Astrocyte of the cerebellum (primary cell): ENCODE results near the gene NR2F1-AS1.

Experiments used
- DNase-seq: peaks from one replicate; pipeline ENCODE4 v3.0.0-alpha.2; 2011; ENCODE audit warnings: low read depth
- H3K4me3 ChIP-seq: 2 replicates; pipeline ENCODE4 v1.5.1; 2011; ENCODE audit warnings: mild to moderate bottlenecking, low read depth, low read length, moderate library complexity
- CTCF ChIP-seq: IDR thresholded peaks from 2 replicates; pipeline ENCODE4 v1.5.1; 2012; ENCODE audit warnings: low read length, low read depth, moderate library complexity, mild to moderate bottlenecking; ENCODE audit errors: missing control alignments
- in situ Hi-C: cut with HindIII; loops from 2 replicates; pipeline ENCODE4 v1.10.0; 2017; ENCODE audit warnings: low sequenced_read_pairs

Gene NR2F1-AS1

DNA sequence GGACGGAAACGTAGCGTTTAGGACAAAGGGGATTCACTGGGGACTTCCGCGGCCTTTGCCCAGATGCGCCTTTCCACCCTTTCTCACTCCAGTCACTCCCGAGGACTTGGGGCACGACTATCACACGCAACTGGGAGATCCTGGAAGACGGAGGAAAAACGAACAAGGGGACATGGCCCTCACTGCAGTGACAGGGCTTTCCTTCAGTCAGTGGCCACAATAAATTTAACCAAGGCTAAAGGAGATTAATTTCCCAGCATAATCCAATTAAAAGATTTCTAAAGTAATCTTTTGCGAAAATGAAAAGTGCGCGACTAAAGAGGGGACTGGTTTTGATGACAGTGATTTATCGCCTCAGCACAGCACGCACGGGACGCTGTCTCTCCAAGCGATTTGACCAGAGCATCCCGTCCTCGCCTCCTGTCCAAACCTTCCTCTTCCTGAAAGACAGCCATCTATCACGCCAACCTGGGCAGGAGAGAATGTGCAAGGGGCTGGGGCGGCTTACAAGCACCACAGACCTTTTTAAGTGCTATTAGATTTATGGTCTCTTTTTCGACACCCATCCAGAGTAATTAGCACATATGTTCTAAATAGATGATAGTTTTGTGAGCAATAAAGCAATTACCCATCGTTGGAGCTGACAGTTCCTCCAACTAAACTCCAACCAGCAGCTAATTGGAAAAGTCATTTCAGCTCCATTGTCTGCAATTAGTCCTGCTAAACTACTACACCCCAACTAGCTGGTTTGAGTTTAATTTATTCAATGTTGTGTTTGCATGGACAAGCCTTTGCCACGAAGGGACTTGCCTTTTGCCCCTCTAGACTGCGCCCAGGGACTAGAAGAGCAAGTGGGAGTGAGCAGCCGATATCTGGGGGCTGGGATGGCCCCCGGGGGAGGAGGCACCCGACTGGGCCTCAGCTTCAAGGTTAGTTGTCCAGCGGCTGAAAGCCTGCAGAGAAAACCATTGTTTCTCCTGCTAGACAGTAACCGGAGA is 7.4 kb downstream of the NR2F1-AS1 start:
- in situ Hi-C loops: no loop called here
- TF ChIP-seq CTCF: no peak
- no peak for DNase-seq
- peak overlapping the region; percentile 18 for H3K4me3 ChIP-seq

GRCh38 chr5:93572608-93573353 is 8.2 kb downstream of the NR2F1-AS1 start:
- no peak for DNase-seq
- in situ Hi-C loops: no loop called here
- H3K4me3 ChIP-seq: peak overlapping the region; percentile 18
- no peak for TF ChIP-seq CTCF

GRCh38 chr5:93572101-93572607 is 8.9 kb downstream of the NR2F1-AS1 start:
- no peak for TF ChIP-seq CTCF
- no peak for DNase-seq
- H3K4me3 ChIP-seq: peak overlapping the region; percentile 18
- in situ Hi-C loops: no loop called here

DNA sequence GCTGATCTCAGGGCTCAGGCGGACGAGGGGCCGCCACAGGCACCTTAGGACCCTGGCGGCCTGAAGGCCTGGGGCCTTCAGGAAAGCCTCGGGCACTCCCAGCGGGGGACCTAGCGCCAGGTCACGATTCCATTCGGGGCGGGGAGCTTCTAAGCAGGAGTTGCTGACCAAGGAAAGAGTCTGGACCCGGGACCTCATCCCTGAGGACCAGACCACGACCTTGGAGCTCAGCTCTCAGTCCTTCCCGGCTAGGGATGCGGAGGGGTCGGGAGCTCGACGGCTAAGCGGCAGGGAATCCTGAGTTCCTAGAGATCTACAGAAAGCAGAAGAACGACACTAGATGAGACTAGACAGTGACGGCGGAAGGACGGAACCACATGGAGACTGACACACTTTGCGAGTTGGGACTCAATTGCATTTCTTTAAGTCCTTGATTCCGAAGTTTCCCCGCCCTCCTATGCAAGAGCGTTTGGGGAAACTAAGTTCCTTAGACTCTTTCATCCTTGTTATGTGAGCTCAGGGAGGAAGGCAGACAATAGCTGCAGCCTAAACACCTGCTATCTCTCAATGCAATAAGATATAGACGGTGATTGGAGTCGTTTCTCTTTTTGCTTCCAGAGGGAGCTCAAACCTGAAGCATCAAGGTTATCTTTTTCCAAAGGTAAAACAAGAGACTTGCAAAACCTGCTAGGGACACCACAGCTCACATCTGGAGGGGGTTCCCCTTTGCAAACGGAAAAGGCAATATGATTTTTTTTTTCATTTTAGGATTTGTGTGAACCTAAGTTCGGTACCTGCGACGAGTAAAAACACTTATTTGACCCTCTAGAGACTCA is 9.7 kb downstream of the NR2F1-AS1 start:
- no peak for TF ChIP-seq CTCF
- no peak overlapping the region for H3K4me3 ChIP-seq
- in situ Hi-C loops: no loop called here
- no peak for DNase-seq

DNA sequence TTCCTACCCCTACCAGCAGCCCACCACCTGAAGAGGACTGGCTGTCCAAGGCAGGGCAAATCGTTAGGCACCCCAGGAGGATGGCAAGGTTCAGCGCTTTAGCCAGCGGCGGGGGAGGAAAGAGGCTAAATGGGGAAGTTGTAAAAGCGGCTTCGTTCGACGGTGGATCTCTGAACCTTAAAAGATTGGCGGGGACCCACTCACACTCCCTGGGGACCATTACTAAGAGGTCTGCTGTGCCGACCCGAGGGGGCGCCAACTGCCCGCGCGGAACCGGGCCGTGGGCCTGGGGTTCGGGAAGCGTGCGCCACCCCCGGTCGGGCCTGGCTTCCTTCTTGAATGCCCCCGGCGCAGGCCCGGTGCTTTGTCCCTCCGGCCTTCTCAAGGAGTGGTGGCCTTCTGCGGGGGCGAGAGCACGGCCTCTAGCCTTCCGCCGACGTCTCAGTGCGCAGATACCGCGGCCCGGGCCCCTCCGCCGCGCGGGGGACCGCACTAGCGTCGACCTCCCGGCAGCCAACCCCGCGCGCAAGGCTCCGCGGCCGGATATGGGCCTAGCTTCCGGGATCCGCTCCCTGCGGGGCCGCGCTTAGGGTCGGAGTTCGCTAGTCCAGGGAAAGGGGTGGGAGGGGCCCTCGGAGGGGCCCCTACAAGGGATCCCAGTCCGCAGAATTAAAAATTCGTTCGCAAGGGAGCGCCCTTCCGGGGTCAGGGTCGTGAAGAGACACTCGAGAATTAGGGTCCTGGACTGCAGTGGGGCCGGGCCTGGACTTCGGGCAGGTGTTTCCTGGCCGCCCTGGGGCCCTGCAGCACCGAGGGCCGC is 10.5 kb downstream of the NR2F1-AS1 start:
- TF ChIP-seq CTCF: no peak
- no peak for DNase-seq
- in situ Hi-C loops: no loop called here
- H3K4me3 ChIP-seq: no peak overlapping the region
